HUES6 (cell line): ENCODE measurements around the gene RGPD4.

Source experiments
- H3K27ac ChIP-seq: 2 replicates; pipeline ENCODE4 v1.7.0; 2013; ENCODE audit warnings: low read depth, mild to moderate bottlenecking, low read length, inconsistent platforms
- H3K27me3 ChIP-seq: 2 replicates; pipeline ENCODE4 v1.6.1; 2013; ENCODE audit warnings: low read length; ENCODE audit not compliant: control insufficient read depth, insufficient read depth
- H3K36me3 ChIP-seq: 2 replicates; pipeline ENCODE4 v1.6.1; 2013; ENCODE audit warnings: low read length; ENCODE audit not compliant: control insufficient read depth, insufficient read depth
- H3K4me1 ChIP-seq: 2 replicates; pipeline ENCODE4 v1.6.1; 2013; ENCODE audit warnings: low read length; ENCODE audit not compliant: control insufficient read depth, insufficient read depth
- H3K4me3 ChIP-seq: 2 replicates; pipeline ENCODE4 v1.5.1; 2013; ENCODE audit warnings: low read depth, low read length
- H3K9ac ChIP-seq: one replicate; pipeline ENCODE4 v1.6.1; 2013; ENCODE audit warnings: mild to moderate bottlenecking, low read length
- H3K9me3 ChIP-seq: 2 replicates; pipeline ENCODE4 v1.6.1; 2013; ENCODE audit warnings: low read depth, low read length; ENCODE audit not compliant: control insufficient read depth, insufficient read depth

The RGPD4 gene

GRCh38 chr2:107927034-107927534 is 100.4 kb downstream of the RGPD4 start:
- H3K4me3 ChIP-seq = no peak overlapping the region
- H3K9ac ChIP-seq = no peak overlapping the region
- no peaks in the 10 kb centered on the region for H3K36me3 ChIP-seq
- no peaks in the 10 kb centered on the region for H3K27me3 ChIP-seq
- no peak overlapping the region for H3K27ac ChIP-seq
- H3K9me3 ChIP-seq = no peaks in the 10 kb centered on the region
- H3K4me1 ChIP-seq = no peaks in the 10 kb centered on the region

DNA sequence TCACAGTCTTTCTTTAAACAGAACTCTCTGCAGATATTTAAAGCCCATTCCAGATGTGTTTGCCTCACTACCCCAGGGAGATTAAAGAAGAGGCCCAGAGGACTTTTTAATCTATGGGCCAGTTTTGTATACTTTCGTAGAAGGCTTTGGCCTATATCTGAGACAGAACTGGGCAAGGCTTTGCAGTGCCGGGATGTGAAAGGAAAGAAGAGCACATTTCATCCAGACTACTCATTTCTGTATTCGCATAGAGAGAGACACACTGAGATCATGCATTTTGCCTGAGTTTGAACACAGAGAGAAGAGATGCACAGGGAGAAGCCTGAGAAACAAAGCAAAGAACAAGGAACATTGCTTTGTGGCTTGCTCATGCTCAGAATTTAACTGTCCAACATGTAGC is 104.7 kb downstream of the RGPD4 start:
- no peaks in the 10 kb centered on the region for H3K27me3 ChIP-seq
- no peak overlapping the region for H3K27ac ChIP-seq
- H3K9ac ChIP-seq = no peak overlapping the region
- H3K36me3 ChIP-seq = no peaks in the 10 kb centered on the region
- H3K4me1 ChIP-seq = no peaks in the 10 kb centered on the region
- no peaks in the 10 kb centered on the region for H3K9me3 ChIP-seq
- H3K4me3 ChIP-seq = no peak overlapping the region

- Histone ChIP-seq H3K4me1 (no peaks in the 10 kb centered on the region), H3K27me3 (no peaks in the 10 kb centered on the region), H3K36me3 (no peaks in the 10 kb centered on the region)
Observed at GRCh38 chr2:107932488-107932887, 105.8 kb downstream of the RGPD4 start.

DNA sequence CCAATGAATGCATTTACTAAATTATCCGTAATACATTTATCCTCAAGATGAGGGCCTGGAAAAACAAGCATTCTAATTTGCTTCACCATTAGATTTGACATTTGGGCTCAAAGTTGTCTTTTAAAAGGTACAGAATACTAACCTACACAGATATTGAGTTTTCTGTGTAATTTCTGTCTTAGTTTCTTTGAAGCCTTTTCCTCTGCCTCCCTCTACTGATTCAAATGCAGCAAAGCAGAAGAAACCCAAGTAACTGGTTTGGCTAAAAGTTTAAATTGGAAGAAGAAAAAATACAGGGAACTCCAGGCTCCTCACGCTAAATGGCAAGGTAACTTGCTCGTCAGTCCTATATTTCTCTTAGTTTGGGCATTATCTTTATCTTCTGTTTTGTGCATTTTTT is 106.3 kb downstream of the RGPD4 start:
- Histone ChIP-seq H3K4me3 (no peak overlapping the region), H3K4me1 (no peaks in the 10 kb centered on the region), H3K27ac (no peak overlapping the region), H3K36me3 (no peaks in the 10 kb centered on the region), H3K9me3 (no peaks in the 10 kb centered on the region), H3K27me3 (no peaks in the 10 kb centered on the region), H3K9ac (no peak overlapping the region)

More at GRCh38 chr2:107932488-107932887, 105.8 kb downstream of the RGPD4 start:
- Histone ChIP-seq H3K9ac (no peak overlapping the region), H3K9me3 (no peaks in the 10 kb centered on the region), H3K4me3 (no peak overlapping the region), H3K27ac (no peak overlapping the region)

DNA sequence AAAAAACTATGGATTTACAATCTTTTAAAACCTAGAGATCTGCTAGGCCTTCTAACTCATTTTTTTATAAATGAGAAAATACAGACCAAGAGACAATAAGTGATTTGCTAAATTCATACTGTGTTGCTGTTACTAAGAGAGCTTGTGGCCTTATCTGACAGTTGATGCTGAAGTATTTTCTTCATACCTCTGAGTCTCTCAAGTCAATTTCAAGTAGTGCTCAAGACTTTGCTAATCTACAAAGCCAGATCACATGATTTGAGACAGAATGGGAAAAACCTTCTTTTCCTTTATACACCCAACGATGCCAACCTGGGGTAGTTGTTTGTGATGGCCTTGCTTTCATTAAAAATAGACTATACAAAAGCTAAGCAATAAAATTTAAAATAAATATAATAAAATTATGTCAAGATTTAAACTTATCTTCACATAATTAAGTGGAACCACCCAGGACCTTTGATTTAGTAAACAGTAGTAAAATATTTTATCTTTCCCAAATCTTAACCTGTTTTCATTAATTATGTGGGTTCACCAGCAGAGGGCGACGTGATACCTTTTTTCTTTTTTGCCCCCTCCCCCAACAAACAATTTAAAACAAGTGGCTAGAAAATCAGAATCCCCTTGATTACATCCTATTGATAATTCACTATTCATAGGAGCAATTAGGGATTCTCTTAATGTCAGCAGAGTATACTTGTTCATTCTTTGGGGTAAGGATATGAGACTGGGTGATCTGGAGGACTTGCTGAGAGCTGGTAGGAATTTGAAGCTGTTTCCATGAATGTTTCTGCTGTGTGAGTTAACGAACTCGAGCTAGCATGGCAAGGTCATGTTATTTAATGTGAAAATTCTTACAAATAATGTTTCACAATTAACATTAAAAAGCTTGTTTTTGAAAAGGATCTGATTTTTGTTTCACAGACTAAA is 110.0 kb downstream of the RGPD4 start:
- no peaks in the 10 kb centered on the region for H3K36me3 ChIP-seq
- no peaks in the 10 kb centered on the region for H3K4me1 ChIP-seq
- H3K27me3 ChIP-seq = no peaks in the 10 kb centered on the region
- peaks cover 9% of the 10 kb centered on the region for H3K9me3 ChIP-seq
- no peak overlapping the region for H3K27ac ChIP-seq
- H3K9ac ChIP-seq = no peak overlapping the region
- no peak overlapping the region for H3K4me3 ChIP-seq
